Mucosa of descending colon (tissue), 3 donors: Measurements from ENCODE around the gene GYS2. TPM values are rescaled to one million over a fixed set of nuclear protein-coding genes. Genes with fewer than 3 reads are reported as not detected.

Experiments used
- ATAC-seq: fragments of 200-7000 bp; cut with Tn5 transposase; one replicate; pipeline ENCODE4 v1.9.1; 2020; ENCODE audit warnings: mild to moderate bottlenecking, moderate library complexity
- DNase-seq, 3 donors: peaks; one replicate each; pipeline ENCODE4 v3.0.0-alpha.2; 2020
- H3K36me3 ChIP-seq: fragments of 200-600 bp; one replicate; pipeline ENCODE4 v1.8.0; 2021; ENCODE audit warnings: low read depth, mild to moderate bottlenecking
- H3K4me1 ChIP-seq: fragments of 200-600 bp; one replicate; pipeline ENCODE4 v1.8.0; 2021; ENCODE audit warnings: low read depth, mild to moderate bottlenecking
- H3K4me3 ChIP-seq: fragments of 200-600 bp; one replicate; pipeline ENCODE4 v1.8.0; 2021; ENCODE audit warnings: mild to moderate bottlenecking
- H3K9me3 ChIP-seq: fragments of 200-600 bp; one replicate; pipeline ENCODE4 v1.8.0; 2021; ENCODE audit warnings: mild to moderate bottlenecking
- intact Hi-C, 2 donors: fragments of 100-400 bp; cut with DNase I in 1 of 2; cut with micrococcal nuclease in 1 of 2; formaldehyde crosslinking; loops; one replicate each; pipeline versions ENCODE4 v1.11.0 to v1.11.1; 2022; cut with DNase I, micrococcal nuclease
- total RNA-seq, 3 donors: library from RNA; stranded (reverse); fragmentation: NEBNext Ultra II Directional in 2 of 3; extraction: Animal tissue kit (Norgen Biotek cat#: 25700) in 2 of 3; gene quantifications; one replicate each; pipeline versions ENCODE4 v1.2.1 to v1.2.4, GENCODE V29; 2021 to 2023
- TF ChIP-seq, protein P1 (sequence below): fragments of 200-600 bp; IDR thresholded peaks from one replicate; pipeline ENCODE4 v1.8.0; 2022; ENCODE audit warnings: antibody characterized with exemption, mild to moderate bottlenecking
- donor health status: DM: no; HTN: no; CAD: no; lungs with moderate emphysema.
- donor health status: DM: no; HTN: no; CAD: no.
- donor health status: DM: no; HTN: yes; CAD: no.

The GYS2 gene
- total RNA-seq, 3 donors from 2014 or later: not detected

DNA sequence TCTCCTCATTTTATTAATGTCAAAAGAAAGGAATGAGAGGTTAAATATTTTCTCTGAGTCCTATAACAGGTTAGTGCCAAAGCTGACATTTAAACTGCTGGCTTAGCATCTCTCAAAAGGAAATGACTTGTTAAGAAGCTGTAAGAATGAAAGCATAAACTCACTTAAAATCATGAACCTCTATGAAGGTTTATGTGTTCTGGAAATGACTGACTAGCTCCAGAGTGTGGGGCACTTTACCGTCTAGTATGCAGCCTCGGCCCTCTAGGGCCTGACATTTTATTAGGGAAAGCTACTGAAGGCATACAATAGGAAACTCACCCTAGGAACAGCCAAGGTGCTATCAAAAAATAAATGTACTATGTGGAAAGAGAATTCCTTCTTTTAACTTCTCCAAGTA is 43.5 kb downstream of the GYS2 start:
- ATAC-seq (no peak), DNase-seq (no peak)
- no peaks in the 10 kb centered on the region for H3K9me3 ChIP-seq
- no peaks in the 10 kb centered on the region for H3K36me3 ChIP-seq
- H3K4me1 ChIP-seq: no peaks in the 10 kb centered on the region
- intact Hi-C loops: no loop called here
- TF ChIP-seq, protein P1, sequence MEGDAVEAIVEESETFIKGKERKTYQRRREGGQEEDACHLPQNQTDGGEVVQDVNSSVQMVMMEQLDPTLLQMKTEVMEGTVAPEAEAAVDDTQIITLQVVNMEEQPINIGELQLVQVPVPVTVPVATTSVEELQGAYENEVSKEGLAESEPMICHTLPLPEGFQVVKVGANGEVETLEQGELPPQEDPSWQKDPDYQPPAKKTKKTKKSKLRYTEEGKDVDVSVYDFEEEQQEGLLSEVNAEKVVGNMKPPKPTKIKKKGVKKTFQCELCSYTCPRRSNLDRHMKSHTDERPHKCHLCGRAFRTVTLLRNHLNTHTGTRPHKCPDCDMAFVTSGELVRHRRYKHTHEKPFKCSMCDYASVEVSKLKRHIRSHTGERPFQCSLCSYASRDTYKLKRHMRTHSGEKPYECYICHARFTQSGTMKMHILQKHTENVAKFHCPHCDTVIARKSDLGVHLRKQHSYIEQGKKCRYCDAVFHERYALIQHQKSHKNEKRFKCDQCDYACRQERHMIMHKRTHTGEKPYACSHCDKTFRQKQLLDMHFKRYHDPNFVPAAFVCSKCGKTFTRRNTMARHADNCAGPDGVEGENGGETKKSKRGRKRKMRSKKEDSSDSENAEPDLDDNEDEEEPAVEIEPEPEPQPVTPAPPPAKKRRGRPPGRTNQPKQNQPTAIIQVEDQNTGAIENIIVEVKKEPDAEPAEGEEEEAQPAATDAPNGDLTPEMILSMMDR: no peak
- no peak overlapping the region for H3K4me3 ChIP-seq

DNA sequence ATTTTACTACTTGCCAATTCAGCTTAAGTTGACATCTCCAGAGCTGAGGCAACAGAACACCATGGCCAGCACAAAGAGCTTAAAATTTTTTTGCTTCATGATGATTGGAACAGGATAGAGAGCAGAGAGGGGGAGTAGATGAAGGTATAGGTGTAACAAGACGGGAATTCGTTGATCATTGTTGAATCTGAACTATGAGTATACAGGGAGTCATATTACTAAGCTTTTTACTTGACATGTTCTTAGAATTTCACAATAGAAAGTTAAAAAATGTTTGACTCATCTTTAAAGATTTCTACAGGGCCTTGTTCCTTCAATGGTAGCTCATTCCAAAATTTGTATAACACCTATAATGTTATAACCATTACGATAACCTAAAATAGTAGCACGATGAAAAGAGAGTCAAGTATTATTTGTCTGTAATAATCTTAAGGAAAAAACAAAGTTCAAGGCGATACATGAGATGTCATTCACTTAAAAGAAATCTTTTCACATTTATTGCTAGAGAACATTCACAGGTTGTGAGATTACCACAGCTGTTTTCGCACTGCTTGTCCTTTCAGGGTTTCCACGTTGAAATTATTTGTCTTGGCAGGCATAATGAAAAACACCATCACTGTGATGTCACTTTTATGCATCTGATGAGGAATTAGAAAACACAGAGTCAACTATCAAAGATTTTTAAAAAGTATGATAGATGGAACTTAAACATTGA is 44.6 kb downstream of the GYS2 start:
- Histone ChIP-seq H3K4me3 (no peak overlapping the region), H3K9me3 (no peaks in the 10 kb centered on the region), H3K4me1 (no peaks in the 10 kb centered on the region), H3K36me3 (no peaks in the 10 kb centered on the region)
- ATAC-seq: no peak
- intact Hi-C loops: no loop called here
- DNase-seq: no peak
- TF ChIP-seq, protein P1: no peak

DNA sequence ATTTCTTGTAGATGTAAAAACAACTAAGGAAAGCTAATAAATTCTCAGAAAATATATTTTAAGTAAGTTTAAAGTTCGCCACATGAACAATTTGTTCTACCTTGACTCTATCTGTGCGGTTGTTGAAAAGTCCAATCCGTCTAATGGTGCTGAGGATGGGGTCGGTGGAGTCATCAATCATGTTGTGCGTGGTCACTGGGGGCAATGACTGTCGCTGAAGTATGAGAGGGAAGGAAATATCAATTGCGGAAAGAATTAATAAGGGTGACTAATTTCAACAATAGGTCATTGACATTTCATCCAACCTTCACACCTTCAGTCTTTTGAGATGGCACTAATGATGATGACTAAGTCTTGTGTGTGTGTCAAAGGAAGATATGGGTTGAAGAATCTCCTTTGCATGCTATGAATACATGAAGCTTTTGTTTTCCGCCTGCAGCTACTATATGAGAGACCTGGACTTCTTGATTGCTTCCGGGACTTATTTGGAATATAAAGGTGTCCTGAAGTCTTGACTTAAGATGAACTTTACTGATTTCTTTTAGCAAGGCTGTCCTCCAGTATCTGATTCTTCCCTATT is 46.5 kb downstream of the GYS2 start:
- H3K4me3 ChIP-seq: no peak overlapping the region
- intact Hi-C loops: no loop called here
- H3K4me1 ChIP-seq: no peaks in the 10 kb centered on the region
- no peaks in the 10 kb centered on the region for H3K36me3 ChIP-seq
- H3K9me3 ChIP-seq: no peaks in the 10 kb centered on the region
- no peak for ATAC-seq
- TF ChIP-seq, protein P1: no peak
- no peak for DNase-seq

DNA sequence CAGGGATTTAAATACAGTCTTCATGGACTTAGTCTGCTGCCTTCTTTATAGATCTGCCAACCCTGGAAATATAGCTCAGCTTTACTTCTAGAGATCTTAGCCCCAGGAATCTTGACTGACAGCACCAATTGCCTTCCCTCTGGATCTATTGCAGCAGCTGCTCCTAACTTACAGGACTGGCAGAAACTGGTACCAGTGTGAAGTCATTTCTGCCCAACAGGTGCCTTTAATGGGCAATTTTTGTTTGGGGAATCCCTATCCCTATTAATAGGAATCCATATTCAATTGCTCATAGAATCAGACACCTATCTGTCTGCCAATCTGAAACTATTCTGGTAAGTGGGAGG is 51.3 kb downstream of the GYS2 start:
- Histone ChIP-seq H3K9me3 (no peaks in the 10 kb centered on the region), H3K4me1 (no peaks in the 10 kb centered on the region), H3K4me3 (no peak overlapping the region), H3K36me3 (no peaks in the 10 kb centered on the region)
- intact Hi-C loops: no loop called here
- DNase-seq (no peak), ATAC-seq (no peak)
- TF ChIP-seq, protein P1: no peak

DNA sequence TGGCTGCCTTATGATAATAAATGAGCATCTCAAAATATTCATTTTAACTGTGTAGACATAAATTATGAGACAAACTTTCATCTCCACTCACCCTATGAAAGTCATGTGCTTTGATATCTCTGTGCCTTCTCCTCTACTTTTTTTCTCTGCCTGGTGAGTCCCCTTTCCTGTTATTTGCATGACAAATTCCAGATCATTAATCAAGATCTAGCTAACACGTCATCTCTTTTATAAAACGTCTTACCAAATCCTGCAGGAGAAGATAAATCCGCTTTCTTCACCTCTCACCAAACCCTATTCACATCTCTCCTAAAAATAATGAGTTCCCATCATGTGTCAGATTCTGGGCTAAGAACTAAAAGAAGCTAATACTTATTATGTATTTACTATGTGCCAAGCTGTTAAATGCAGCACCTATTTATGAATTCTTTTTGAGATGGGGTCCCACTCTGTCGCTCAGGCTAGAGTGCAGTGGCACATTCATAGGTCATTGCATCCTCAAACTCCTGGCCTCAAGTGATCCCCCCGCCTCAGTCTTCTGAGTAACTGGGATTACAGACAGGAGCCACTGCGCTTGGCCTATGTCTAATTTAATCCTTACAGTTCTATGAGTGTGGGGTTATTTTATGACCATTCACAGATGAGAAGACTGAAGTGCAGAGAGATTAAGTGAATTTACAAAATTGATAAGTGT is 51.9 kb downstream of the GYS2 start:
- intact Hi-C loops: no loop called here

More for the DNA sequence above, 51.9 kb downstream of the GYS2 start:
- DNase-seq (no peak), ATAC-seq (no peak)
- no peaks in the 10 kb centered on the region for H3K9me3 ChIP-seq
- H3K4me1 ChIP-seq: no peaks in the 10 kb centered on the region
- H3K4me3 ChIP-seq: no peak overlapping the region
- no peaks in the 10 kb centered on the region for H3K36me3 ChIP-seq
- TF ChIP-seq, protein P1: no peak
